ENCODE results near the gene LILRB2. TPM values are rescaled to one million over a fixed set of nuclear protein-coding genes. Genes with fewer than 3 reads are reported as not detected.
A peak's percentile ranks its signal among the peaks of the same experiment; 100 is the strongest.
"Not testable (repeated sequence)": the region's sequence is repeated elsewhere in the genome, so short reads cannot be mapped to it uniquely, and the experiment has no call there.

LILRB2 gene
- total RNA-seq, 6 experiments from 2014 or later, result 1.6 to 9.8 (median 3.0) TPM

DNA sequence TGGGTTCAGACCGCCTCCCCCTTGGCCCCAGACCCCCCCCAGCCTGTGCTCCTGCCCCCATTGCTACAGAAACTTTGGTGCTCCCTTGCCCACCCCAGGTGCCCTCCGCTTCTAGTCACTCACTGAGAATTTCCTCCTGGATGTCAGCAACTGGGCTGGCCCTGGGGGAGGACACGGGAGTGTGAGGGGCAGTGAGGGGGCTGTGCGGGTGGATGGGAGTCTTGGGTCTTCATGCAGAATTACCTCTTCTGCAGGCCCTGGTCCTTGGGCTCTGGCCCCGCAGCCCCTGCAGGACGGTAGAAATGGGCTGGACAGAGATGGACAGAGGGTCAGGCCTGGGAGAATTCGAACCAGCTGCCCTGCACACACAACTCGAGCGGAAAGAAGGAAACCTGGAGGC is 28.7 kb downstream of the LILRB2 start:
- TF ChIP-seq POLR2A (IDR thresholded peaks at IDR 0.05) (no peak), CTCF (IDR thresholded peaks at IDR 0.05) (no peak)
- H3K4me3 ChIP-seq, result no peak overlapping the region
- H3K27me3 ChIP-seq, result no peaks in the 10 kb centered on the region
- no peaks in the 10 kb centered on the region for H3K9me3 ChIP-seq
- H3K36me3 ChIP-seq, result no peaks in the 10 kb centered on the region
- intact Hi-C loops (cut with DNase I), result no loop called here
- WGBS (ENCODE audit: insufficient coverage, low coverage, low lambda C conversion rate, missing lambda C conversion rate), result 36% methylated on average over 3 of the region's 9 CpGs
- ATAC-seq (no peak), DNase-seq (no peak)
- no peaks in the 10 kb centered on the region for H3K4me1 ChIP-seq
- H3K27ac ChIP-seq, result no peak overlapping the region

GRCh38 chr19:54248016-54248601 is 32.8 kb downstream of the LILRB2 start:
- DNase-seq (peak in 1 of 3 donors; percentile 55), ATAC-seq (peak; percentile 76 to 87 (median 84))
- intact Hi-C loops (cut with DNase I), result no loop called here
- Histone ChIP-seq H3K27me3 (no peaks in the 10 kb centered on the region), H3K27ac (peak overlapping the region; percentile 50 to 67 (median 50)), H3K9me3 (no peaks in the 10 kb centered on the region), H3K4me1 (no peaks in the 10 kb centered on the region), H3K4me3 (no peak overlapping the region), H3K36me3 (no peaks in the 10 kb centered on the region)
- TF ChIP-seq CTCF (IDR thresholded peaks at IDR 0.05) (no peak), POLR2A (IDR thresholded peaks at IDR 0.05) (peak; percentile 11)
- 36% methylated on average over 8 of the region's 8 CpGs for WGBS (ENCODE audit: insufficient coverage, low coverage, low lambda C conversion rate, missing lambda C conversion rate)

DNA sequence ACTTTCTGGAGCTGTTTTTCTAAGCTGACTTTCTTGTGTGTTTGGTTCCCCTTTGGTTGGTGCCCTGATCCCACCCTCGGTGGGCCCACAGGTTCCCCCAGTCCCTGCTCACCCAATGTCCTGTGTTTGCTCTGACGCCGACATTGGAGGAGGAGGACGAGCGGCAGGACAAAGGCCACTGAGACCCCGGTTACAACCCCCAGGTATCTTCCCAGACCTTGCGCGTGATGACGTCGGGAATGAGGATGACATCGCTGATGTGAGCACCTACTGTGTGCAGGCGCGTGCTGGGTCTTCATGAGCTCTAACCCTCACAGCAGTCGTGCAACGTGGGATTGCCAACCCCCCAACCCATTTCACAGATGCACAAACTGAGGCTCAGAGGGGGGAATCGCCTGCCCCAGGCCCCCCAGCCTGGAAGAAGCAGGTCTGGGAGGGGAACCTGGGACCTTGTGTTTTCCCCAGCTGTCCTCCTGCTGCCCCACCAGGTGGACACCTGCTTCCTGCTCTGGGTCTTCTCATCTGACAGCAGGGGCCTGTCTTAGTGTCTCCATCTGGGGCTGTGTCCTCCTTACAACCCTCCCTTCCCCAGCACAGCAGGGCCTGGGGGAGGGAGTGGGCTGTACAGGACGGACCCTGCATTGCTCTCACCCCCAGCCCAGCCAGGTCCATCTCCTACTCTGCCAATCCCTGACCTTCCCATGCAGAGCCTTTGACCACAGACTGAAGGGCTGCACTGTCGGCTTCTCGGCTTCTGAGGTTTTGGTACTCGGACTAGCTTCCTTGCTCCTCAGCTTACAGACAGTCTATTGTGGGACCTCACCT is 33.6 kb downstream of the LILRB2 start:
- DNase-seq (peak in 1 of 3 donors; percentile 44), ATAC-seq (peak; percentile 10 to 23 (median 20))
- no peaks in the 10 kb centered on the region for H3K36me3 ChIP-seq
- intact Hi-C loops (cut with DNase I), result no loop called here
- H3K27me3 ChIP-seq, result no peaks in the 10 kb centered on the region
- H3K9me3 ChIP-seq, result no peaks in the 10 kb centered on the region
- TF ChIP-seq CTCF (IDR thresholded peaks at IDR 0.05) (no peak), POLR2A (IDR thresholded peaks at IDR 0.05) (no peak)
- H3K4me1 ChIP-seq, result no peaks in the 10 kb centered on the region
- H3K27ac ChIP-seq, result peak overlapping the region in 2 of 3 donors; percentile 50 to 67
- 51% methylated on average over 10 of the region's 20 CpGs for WGBS (ENCODE audit: insufficient coverage, low coverage, low lambda C conversion rate, missing lambda C conversion rate)
- no peak overlapping the region for H3K4me3 ChIP-seq

GRCh38 chr19:54245936-54246335 is 35.0 kb downstream of the LILRB2 start:
- H3K4me3 ChIP-seq, result no peak overlapping the region
- no peaks in the 10 kb centered on the region for H3K9me3 ChIP-seq
- no peak for ATAC-seq
- peak in 1 of 3 donors; percentile 41 for DNase-seq
- H3K27me3 ChIP-seq, result no peaks in the 10 kb centered on the region
- TF ChIP-seq POLR2A (IDR thresholded peaks at IDR 0.05), result no peak
- TF ChIP-seq CTCF (IDR thresholded peaks at IDR 0.05), result no peak
- H3K4me1 ChIP-seq, result no peaks in the 10 kb centered on the region
- H3K36me3 ChIP-seq, result no peaks in the 10 kb centered on the region
- no peak overlapping the region for H3K27ac ChIP-seq
- intact Hi-C loops (cut with DNase I), result no loop called here
- 52% methylated on average over 3 of the region's 3 CpGs for WGBS (ENCODE audit: insufficient coverage, low coverage, low lambda C conversion rate, missing lambda C conversion rate)

DNA sequence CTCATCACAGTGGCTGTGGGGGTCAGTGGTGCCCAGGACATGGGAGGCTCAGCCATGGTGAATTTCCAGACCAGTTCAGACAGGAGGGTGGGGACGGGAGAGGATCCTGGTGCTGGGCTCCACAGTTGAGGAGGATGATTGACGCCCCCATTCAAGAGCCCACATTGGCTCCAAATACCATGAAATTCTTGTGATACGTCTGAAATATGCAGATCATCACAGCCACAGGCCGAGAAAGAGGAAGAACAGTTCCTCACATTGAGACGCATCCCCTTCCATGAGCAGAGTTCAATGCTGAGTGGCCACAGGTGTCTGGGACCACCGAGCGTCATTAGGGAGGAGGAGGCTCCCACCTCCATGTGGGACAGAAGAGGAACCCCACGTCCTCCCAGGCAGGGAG is 37.1 kb downstream of the LILRB2 start:
- not testable (repeated sequence) for H3K36me3 ChIP-seq

DNA sequence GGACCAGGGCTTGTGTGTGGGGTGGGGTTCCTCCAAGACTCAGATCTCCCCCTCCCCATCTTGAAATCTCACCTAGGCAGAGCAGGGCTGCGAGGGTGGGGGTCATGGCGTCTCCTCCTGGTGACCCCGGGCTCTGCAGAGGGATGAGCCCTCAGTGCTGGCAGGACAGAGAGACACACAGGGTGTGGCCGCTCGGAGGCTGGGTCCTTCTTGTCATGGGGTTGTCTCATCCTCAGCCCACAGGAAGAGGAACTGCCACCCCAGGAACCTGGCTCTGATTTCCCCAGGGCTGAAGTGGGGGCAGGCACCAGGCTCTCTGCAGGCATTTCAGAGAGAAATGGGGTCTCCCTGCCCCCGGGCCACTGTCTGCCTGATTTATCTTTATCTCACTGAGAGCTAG is 38.3 kb downstream of the LILRB2 start, which contains the start of gene LILRA6:
Gene LILRA6, minus strand, starts transcription at position 145 of the 400 bp plus-strand sequence.
- H3K9me3 ChIP-seq; intact Hi-C loops (cut with DNase I); H3K4me3 ChIP-seq; H3K36me3 ChIP-seq; H3K4me1 ChIP-seq; H3K27ac ChIP-seq; H3K27me3 ChIP-seq: not testable (repeated sequence)
- ATAC-seq (peak; percentile 64 to 75 (median 70)), DNase-seq (peak in 1 of 3 donors; percentile 43)
- WGBS (ENCODE audit: insufficient coverage, low coverage, low lambda C conversion rate, missing lambda C conversion rate), result no CpG with 5 or more reads among the region's 6 CpGs

More for the DNA sequence above, 37.1 kb downstream of the LILRB2 start:
- no CpG with 5 or more reads among the region's 8 CpGs for WGBS (ENCODE audit: insufficient coverage, low coverage, low lambda C conversion rate, missing lambda C conversion rate)
- H3K27me3 ChIP-seq; H3K4me3 ChIP-seq; DNase-seq; H3K27ac ChIP-seq; H3K4me1 ChIP-seq; intact Hi-C loops (cut with DNase I); H3K9me3 ChIP-seq: not testable (repeated sequence)
- peak in 1 of 4 donors; percentile 7 for ATAC-seq

DNA sequence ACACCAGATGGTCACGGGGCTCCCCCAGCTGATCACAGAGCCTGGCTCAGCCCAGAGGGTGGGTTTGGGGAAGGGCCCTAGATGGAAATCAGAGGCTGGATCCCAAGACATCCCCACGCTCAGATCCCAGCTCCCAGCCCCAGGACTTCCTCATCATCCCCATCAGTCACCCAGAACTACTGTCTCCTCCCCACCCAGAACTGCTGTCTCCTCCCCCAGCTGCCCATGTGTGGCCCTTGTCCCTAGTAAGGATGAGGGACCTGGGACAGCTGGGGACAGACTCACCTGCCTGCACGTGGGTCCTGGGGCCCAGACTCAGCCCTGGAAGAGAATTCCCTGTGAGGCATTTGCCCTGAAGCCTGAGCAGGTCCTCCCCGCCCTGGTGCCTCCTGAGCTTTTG is 38.7 kb downstream of the LILRB2 start:
- H3K36me3 ChIP-seq; H3K27ac ChIP-seq; H3K27me3 ChIP-seq; H3K4me1 ChIP-seq; H3K4me3 ChIP-seq; intact Hi-C loops (cut with DNase I); H3K9me3 ChIP-seq: not testable (repeated sequence)
- ATAC-seq (peak in 3 of 4 donors; percentile 9 to 21 (median 19)), DNase-seq (peak in 1 of 3 donors; percentile 43)
- no CpG with 5 or more reads among the region's 4 CpGs for WGBS (ENCODE audit: insufficient coverage, low coverage, low lambda C conversion rate, missing lambda C conversion rate)

All from right lobe of liver (tissue), 6 donors.